CMK (cell line): Measurements from ENCODE around the gene EXOC6.
"Not testable (repeated sequence)": the region's sequence is repeated elsewhere in the genome, so short reads cannot be mapped to it uniquely, and the experiment has no call there.

Experiments used
- DNase-seq: peaks from one replicate; pipeline ENCODE4 v3.0.0-alpha.2; 2010; ENCODE audit warnings: low read depth

Gene EXOC6

GRCh38 chr10:93081318-93081717 is 233.0 kb downstream of the EXOC6 start:
- DNase-seq, result no peak

GRCh38 chr10:93081834-93082233 is 233.5 kb downstream of the EXOC6 start:
- DNase-seq, result no peak

- DNase-seq, result no peak
Measured at GRCh38 chr10:93083743-93084539, 235.6 kb downstream of the EXOC6 start.

- no peak for DNase-seq
Measured at GRCh38 chr10:93085272-93085859, 237.0 kb downstream of the EXOC6 start.

- DNase-seq, result no peak
Measured at GRCh38 chr10:93086289-93086688, 238.0 kb downstream of the EXOC6 start.

GRCh38 chr10:93087846-93088245 is 239.5 kb downstream of the EXOC6 start:
- no peak for DNase-seq

GRCh38 chr10:93088466-93088865 is 240.1 kb downstream of the EXOC6 start:
- DNase-seq, result no peak

- DNase-seq, result no peak
Measured at GRCh38 chr10:93090619-93091018, 242.3 kb downstream of the EXOC6 start.

GRCh38 chr10:93091960-93092359 is 243.6 kb downstream of the EXOC6 start:
- DNase-seq, result no peak

- no peak for DNase-seq
Measured at GRCh38 chr10:93095225-93095624, 246.9 kb downstream of the EXOC6 start.

GRCh38 chr10:93096901-93097300 is 248.6 kb downstream of the EXOC6 start:
- no peak for DNase-seq

GRCh38 chr10:93097386-93097785 is 249.1 kb downstream of the EXOC6 start:
- peak; percentile 36 for DNase-seq

GRCh38 chr10:93098816-93099215 is 250.5 kb downstream of the EXOC6 start:
- DNase-seq, result no peak

GRCh38 chr10:93099670-93100069 is 251.3 kb downstream of the EXOC6 start:
- no peak for DNase-seq

GRCh38 chr10:93101148-93101547 is 252.8 kb downstream of the EXOC6 start:
- DNase-seq, result not testable (repeated sequence)

GRCh38 chr10:93103953-93104352 is 255.6 kb downstream of the EXOC6 start:
- no peak for DNase-seq

GRCh38 chr10:93106631-93107072 is 258.3 kb downstream of the EXOC6 start:
- no peak for DNase-seq
